WTC11 (cell line): ENCODE results near the gene CCDC121. TPM values are rescaled to one million over a fixed set of nuclear protein-coding genes. Genes with fewer than 3 reads are reported as not detected.
"Not testable (repeated sequence)": the region's sequence is repeated elsewhere in the genome, so short reads cannot be mapped to it uniquely, and the experiment has no call there.

Source experiments
- ATAC-seq: fragments of 200-7000 bp; cut with Tn5 transposase; 2 replicates; pipeline ENCODE4 v1.10.0; 2021; ENCODE audit warnings: mild to moderate bottlenecking, moderate library complexity
- CTCF ChIA-PET: fragments of 300-600 bp; sonication (Branson Sonifier 250); formaldehyde crosslinking; loops from one replicate; lab custom pipeline; 2021; ENCODE audit warnings: antibody characterized with exemption; lab: Charles Lee
- POLR2A ChIA-PET: fragments of 350-600 bp; sonication (Branson Sonifier 250); formaldehyde crosslinking; loops from one replicate; lab custom pipeline; 2021; ENCODE audit warnings: antibody characterized with exemption; lab: Charles Lee
- DNase-seq: peaks from one replicate; pipeline ENCODE4 v3.0.0; 2021; ENCODE audit warnings: low spot score
- H3K27ac Mint-ChIP-seq: 2 replicates; pipeline ENCODE4 v1.8.0; 2021; ENCODE audit warnings: mixed read lengths
- H3K27me3 Mint-ChIP-seq: 2 replicates; pipeline ENCODE4 v1.8.0; 2021; ENCODE audit warnings: low read depth, mild to moderate bottlenecking, moderate library complexity, mixed read lengths
- H3K36me3 Mint-ChIP-seq: 2 replicates; pipeline ENCODE4 v1.8.0; 2021; ENCODE audit warnings: mixed read lengths
- H3K4me1 Mint-ChIP-seq: 2 replicates; pipeline ENCODE4 v1.8.0; 2022; ENCODE audit warnings: mixed read lengths
- H3K4me3 Mint-ChIP-seq: 2 replicates; pipeline ENCODE4 v1.8.0; 2021; ENCODE audit warnings: mild to moderate bottlenecking, moderate library complexity, mixed read lengths
- H3K9me3 Mint-ChIP-seq: 2 replicates; pipeline ENCODE4 v1.8.0; 2021; ENCODE audit warnings: mixed read lengths
- CBFB ChIP-seq: sonication (generic); formaldehyde crosslinking; IDR thresholded peaks from 2 replicates; pipeline ENCODE4 v1.8.1; 2022; ENCODE audit warnings: mild to moderate bottlenecking, low read depth, missing genetic modification reagents
- CDX4 ChIP-seq: fragments of 250-450 bp; sonication (Bioruptor Pico); IDR thresholded peaks from 2 replicates; pipeline ENCODE4 v1.9.0; 2021; ENCODE audit warnings: moderate library complexity, mild to moderate bottlenecking, inconsistent platforms, borderline replicate concordance
- CREB1 ChIP-seq: sonication (generic); formaldehyde crosslinking; IDR thresholded peaks from 2 replicates; pipeline ENCODE4 v1.8.0; 2023; ENCODE audit warnings: mild to moderate bottlenecking, missing genetic modification reagents
- FOXJ3 ChIP-seq: sonication (generic); formaldehyde crosslinking; IDR thresholded peaks from 2 replicates; pipeline ENCODE4 v1.9.0; 2021; ENCODE audit warnings: missing genetic modification reagents, mild to moderate bottlenecking, borderline replicate concordance
- FOXP1 ChIP-seq: sonication (generic); formaldehyde crosslinking; IDR thresholded peaks from 2 replicates; pipeline ENCODE4 v1.8.0; 2022; ENCODE audit warnings: missing genetic modification reagents, mild to moderate bottlenecking, moderate library complexity, borderline replicate concordance
- GTF2I ChIP-seq: fragments of 250-450 bp; sonication (Bioruptor Pico); conservative IDR thresholded peaks from 2 replicates; pipeline ENCODE4 v1.4.0; 2021; ENCODE audit warnings: mild to moderate bottlenecking
- HMGA2 ChIP-seq: fragments of 250-450 bp; sonication (Bioruptor Pico); IDR thresholded peaks from 2 replicates; pipeline ENCODE4 v1.4.0; 2021; ENCODE audit warnings: mild to moderate bottlenecking, moderate library complexity
- KAT7 ChIP-seq: sonication (generic); formaldehyde crosslinking; IDR thresholded peaks from 2 replicates; pipeline ENCODE4 v1.8.1; 2023; ENCODE audit warnings: missing genetic modification reagents, mild to moderate bottlenecking, borderline replicate concordance
- MXD4 ChIP-seq: fragments of 250-450 bp; sonication (Bioruptor Pico); IDR thresholded peaks from 2 replicates; pipeline ENCODE4 v1.8.0; 2021; ENCODE audit warnings: mild to moderate bottlenecking, moderate library complexity, borderline replicate concordance
- RELA ChIP-seq: sonication (generic); formaldehyde crosslinking; IDR thresholded peaks from 2 replicates; pipeline ENCODE4 v1.8.1; 2022; ENCODE audit warnings: missing genetic modification reagents, mild to moderate bottlenecking, borderline replicate concordance
- TCF7 ChIP-seq: sonication (generic); formaldehyde crosslinking; IDR thresholded peaks from 2 replicates; pipeline ENCODE4 v1.8.0; 2022; ENCODE audit warnings: mild to moderate bottlenecking, low read depth, missing genetic modification reagents, moderate library complexity
- TEAD4 ChIP-seq: sonication (generic); formaldehyde crosslinking; IDR thresholded peaks from 2 replicates; pipeline ENCODE4 v1.8.0; 2022; ENCODE audit warnings: mild to moderate bottlenecking, missing genetic modification reagents
- TP53 ChIP-seq: sonication (generic); formaldehyde crosslinking; IDR thresholded peaks from 2 replicates; pipeline ENCODE4 v1.8.1; 2023; ENCODE audit warnings: mild to moderate bottlenecking, missing genetic modification reagents
- USF1 ChIP-seq: sonication (generic); formaldehyde crosslinking; IDR thresholded peaks from 2 replicates; pipeline ENCODE4 v1.8.0; 2022; ENCODE audit warnings: mild to moderate bottlenecking, missing genetic modification reagents
- ZBTB21 ChIP-seq: sonication (generic); formaldehyde crosslinking; IDR thresholded peaks from 2 replicates; pipeline ENCODE4 v1.8.1; 2023; ENCODE audit warnings: mild to moderate bottlenecking, missing genetic modification reagents, borderline replicate concordance
- ZNF121 ChIP-seq: sonication (generic); formaldehyde crosslinking; IDR thresholded peaks from 2 replicates; pipeline ENCODE4 v1.8.0; 2023; ENCODE audit warnings: missing genetic modification reagents
- ZNF219 ChIP-seq: sonication (generic); formaldehyde crosslinking; IDR thresholded peaks from 2 replicates; pipeline ENCODE4 v1.8.0; 2023; ENCODE audit warnings: missing genetic modification reagents, mild to moderate bottlenecking, borderline replicate concordance
- ZNF396 ChIP-seq: fragments of 250-450 bp; sonication (Bioruptor Pico); IDR thresholded peaks from 2 replicates; pipeline ENCODE4 v1.8.0; 2021; ENCODE audit warnings: mild to moderate bottlenecking, moderate library complexity, borderline replicate concordance
- ZNF425 ChIP-seq: fragments of 250-450 bp; sonication (Bioruptor Pico); conservative IDR thresholded peaks from 2 replicates; pipeline ENCODE4 v1.9.0; 2021; ENCODE audit warnings: mild to moderate bottlenecking
- total RNA-seq: library from RNA; stranded (reverse); gene quantifications from 3 replicates; pipeline ENCODE4 v1.2.3, GENCODE V29; 2021
- TF ChIP-seq, protein P1 (sequence below): sonication (generic); formaldehyde crosslinking; IDR thresholded peaks from 2 replicates; pipeline ENCODE4 v1.8.0; 2023; ENCODE audit warnings: mild to moderate bottlenecking, missing genetic modification reagents
- TF ChIP-seq, protein P2 (sequence below): fragments of 250-450 bp; sonication (Bioruptor Pico); IDR thresholded peaks from 2 replicates; pipeline ENCODE4 v1.9.0; 2021; ENCODE audit warnings: mild to moderate bottlenecking

CCDC121 gene
- total RNA-seq, 1 experiment from 2014 or later = 2.0 TPM

- no peak overlapping the region for H3K27ac Mint-ChIP-seq
- no peaks in the 10 kb centered on the region for H3K9me3 Mint-ChIP-seq
- ChIA-PET POLR2A (no interaction called here), CTCF (no interaction called here)
- no peaks in the 10 kb centered on the region for H3K4me1 Mint-ChIP-seq
- no peak for ATAC-seq
- no peak overlapping the region for H3K4me3 Mint-ChIP-seq
- H3K36me3 Mint-ChIP-seq = peaks cover 40% of the 10 kb centered on the region
- TF ChIP-seq ZBTB21 = no peak
- TF ChIP-seq, protein P1, sequence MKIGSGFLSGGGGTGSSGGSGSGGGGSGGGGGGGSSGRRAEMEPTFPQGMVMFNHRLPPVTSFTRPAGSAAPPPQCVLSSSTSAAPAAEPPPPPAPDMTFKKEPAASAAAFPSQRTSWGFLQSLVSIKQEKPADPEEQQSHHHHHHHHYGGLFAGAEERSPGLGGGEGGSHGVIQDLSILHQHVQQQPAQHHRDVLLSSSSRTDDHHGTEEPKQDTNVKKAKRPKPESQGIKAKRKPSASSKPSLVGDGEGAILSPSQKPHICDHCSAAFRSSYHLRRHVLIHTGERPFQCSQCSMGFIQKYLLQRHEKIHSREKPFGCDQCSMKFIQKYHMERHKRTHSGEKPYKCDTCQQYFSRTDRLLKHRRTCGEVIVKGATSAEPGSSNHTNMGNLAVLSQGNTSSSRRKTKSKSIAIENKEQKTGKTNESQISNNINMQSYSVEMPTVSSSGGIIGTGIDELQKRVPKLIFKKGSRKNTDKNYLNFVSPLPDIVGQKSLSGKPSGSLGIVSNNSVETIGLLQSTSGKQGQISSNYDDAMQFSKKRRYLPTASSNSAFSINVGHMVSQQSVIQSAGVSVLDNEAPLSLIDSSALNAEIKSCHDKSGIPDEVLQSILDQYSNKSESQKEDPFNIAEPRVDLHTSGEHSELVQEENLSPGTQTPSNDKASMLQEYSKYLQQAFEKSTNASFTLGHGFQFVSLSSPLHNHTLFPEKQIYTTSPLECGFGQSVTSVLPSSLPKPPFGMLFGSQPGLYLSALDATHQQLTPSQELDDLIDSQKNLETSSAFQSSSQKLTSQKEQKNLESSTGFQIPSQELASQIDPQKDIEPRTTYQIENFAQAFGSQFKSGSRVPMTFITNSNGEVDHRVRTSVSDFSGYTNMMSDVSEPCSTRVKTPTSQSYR (CRISPR knock-in tag) = no peak
- TF ChIP-seq RELA (CRISPR knock-in tag) = no peak
- no peak for TF ChIP-seq FOXP1 (CRISPR knock-in tag)
- TF ChIP-seq ZNF425 (CRISPR knock-in tag) = no peak
- DNase-seq = no peak
- no peaks in the 10 kb centered on the region for H3K27me3 Mint-ChIP-seq
Observed at GRCh38 chr2:27613985-27614384, 14.8 kb downstream of the CCDC121 start.

GRCh38 chr2:27606611-27607010 is 22.2 kb downstream of the CCDC121 start:
- TF ChIP-seq CREB1 (no peak), GTF2I (CRISPR knock-in tag) (no peak), ZNF121 (no peak), CDX4 (no peak), RELA (CRISPR knock-in tag) (no peak), TP53 (CRISPR knock-in tag) (no peak), TCF7 (CRISPR knock-in tag) (no peak), ZBTB21 (no peak)
- CTCF ChIA-PET = no interaction called here
- Mint-ChIP-seq H3K36me3 (peaks cover 43% of the 10 kb centered on the region), H3K4me1 (no peaks in the 10 kb centered on the region), H3K27me3 (no peaks in the 10 kb centered on the region), H3K9me3 (no peaks in the 10 kb centered on the region), H3K4me3 (no peak overlapping the region), H3K27ac (no peak overlapping the region)
- POLR2A ChIA-PET = no interaction called here
- no peak for ATAC-seq
- DNase-seq = no peak

DNA sequence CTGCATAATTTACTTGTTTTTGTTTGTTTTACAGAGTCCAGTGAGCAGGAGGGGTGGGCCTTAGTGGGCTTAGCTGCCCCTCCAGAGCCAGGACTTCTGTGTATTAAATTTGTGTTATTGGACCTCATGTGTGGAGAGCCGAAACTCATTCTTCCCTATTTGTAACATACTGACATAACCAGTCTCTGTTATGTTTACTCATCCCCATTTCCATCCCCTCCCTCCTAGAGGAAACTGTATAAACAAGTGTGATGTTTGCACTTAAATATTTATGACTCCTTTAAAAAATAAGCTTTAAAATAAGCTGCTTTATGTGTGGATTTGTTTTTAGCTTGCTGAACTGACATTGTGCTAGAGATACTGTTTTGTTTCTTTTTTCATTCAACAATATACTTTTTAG is 32.2 kb downstream of the CCDC121 start:
- ChIA-PET CTCF (no interaction called here), POLR2A (no interaction called here)
- Mint-ChIP-seq H3K27me3 (peaks cover 5% of the 10 kb centered on the region; the same call in 1 of the 2 replicates), H3K36me3 (peaks cover 53% of the 10 kb centered on the region)
- DNase-seq = no peak
- TF ChIP-seq ZNF219 (CRISPR knock-in tag) = no peak
- TF ChIP-seq CDX4 = no peak
- no peak for TF ChIP-seq GTF2I (CRISPR knock-in tag)
- TF ChIP-seq ZNF396 (CRISPR knock-in tag) = no peak
- TF ChIP-seq, protein P2, sequence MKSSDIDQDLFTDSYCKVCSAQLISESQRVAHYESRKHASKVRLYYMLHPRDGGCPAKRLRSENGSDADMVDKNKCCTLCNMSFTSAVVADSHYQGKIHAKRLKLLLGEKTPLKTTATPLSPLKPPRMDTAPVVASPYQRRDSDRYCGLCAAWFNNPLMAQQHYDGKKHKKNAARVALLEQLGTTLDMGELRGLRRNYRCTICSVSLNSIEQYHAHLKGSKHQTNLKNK (CRISPR knock-in tag) = no peak
- TF ChIP-seq FOXJ3 (CRISPR knock-in tag) = no peak
- no peak for TF ChIP-seq HMGA2 (CRISPR knock-in tag)
- no peak for TF ChIP-seq MXD4 (CRISPR knock-in tag)
- no peak for TF ChIP-seq TEAD4 (CRISPR knock-in tag)
- no peak for TF ChIP-seq USF1 (CRISPR knock-in tag)
- no peak for TF ChIP-seq CBFB (CRISPR knock-in tag)
- no peak for TF ChIP-seq KAT7 (CRISPR knock-in tag)
- TF ChIP-seq, all 79 proteins: peak for 0
- Mint-ChIP-seq H3K9me3 (peaks cover 30% of the 10 kb centered on the region), H3K27ac (no peak overlapping the region), H3K4me1 (no peaks in the 10 kb centered on the region), H3K4me3 (no peak overlapping the region)
- ATAC-seq = no peak

DNA sequence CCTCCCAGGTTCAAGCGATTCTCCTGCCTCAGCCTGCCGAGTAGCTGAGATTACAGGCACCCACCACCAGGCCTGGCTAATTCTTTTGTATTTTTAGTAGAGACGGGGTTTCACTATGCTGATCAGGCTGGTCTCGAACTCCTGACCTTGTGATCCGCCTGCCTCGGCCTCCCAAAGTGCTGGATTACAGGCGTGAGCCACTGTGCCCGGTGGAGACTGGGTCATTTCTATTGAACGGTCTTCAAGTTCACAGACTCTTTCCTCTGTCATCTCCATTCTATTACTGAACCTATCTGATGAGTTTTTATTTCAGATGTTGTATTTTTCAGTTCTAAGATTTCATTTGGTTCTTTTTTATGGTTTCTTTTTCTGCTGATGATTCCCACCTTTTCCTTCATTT is 33.4 kb downstream of the CCDC121 start:
- DNase-seq, H3K27me3 Mint-ChIP-seq, H3K4me1 Mint-ChIP-seq, H3K27ac Mint-ChIP-seq, H3K4me3 Mint-ChIP-seq, ATAC-seq, CTCF ChIA-PET, POLR2A ChIA-PET: not testable (repeated sequence)
- peaks cover 36% of the 10 kb centered on the region for H3K9me3 Mint-ChIP-seq
- H3K36me3 Mint-ChIP-seq = peaks cover 52% of the 10 kb centered on the region
